SH-SY5Y (cell line): Measurements from ENCODE around the gene DDX49.

Experiments used
- GATA2 ChIP-seq: IDR thresholded peaks from 2 replicates; pipeline ENCODE4 v1.6.1; 2011; ENCODE audit warnings: mild to moderate bottlenecking, low read depth, low read length
- GATA3 ChIP-seq: IDR thresholded peaks from 2 replicates; pipeline ENCODE4 v1.6.1; 2011; ENCODE audit warnings: low read depth, mild to moderate bottlenecking, low read length, moderate library complexity

GRCh38 chr19:18895038-18895823 is 24.3 kb upstream of the DDX49 start:
- TF ChIP-seq GATA2 (no peak), GATA3 (no peak)
